ENCODE results near the gene COX6B1.

GRCh38 chr19:35671818-35672217, 23.7 kb downstream of the COX6B1 start:
- TF ChIP-seq, protein P1, sequence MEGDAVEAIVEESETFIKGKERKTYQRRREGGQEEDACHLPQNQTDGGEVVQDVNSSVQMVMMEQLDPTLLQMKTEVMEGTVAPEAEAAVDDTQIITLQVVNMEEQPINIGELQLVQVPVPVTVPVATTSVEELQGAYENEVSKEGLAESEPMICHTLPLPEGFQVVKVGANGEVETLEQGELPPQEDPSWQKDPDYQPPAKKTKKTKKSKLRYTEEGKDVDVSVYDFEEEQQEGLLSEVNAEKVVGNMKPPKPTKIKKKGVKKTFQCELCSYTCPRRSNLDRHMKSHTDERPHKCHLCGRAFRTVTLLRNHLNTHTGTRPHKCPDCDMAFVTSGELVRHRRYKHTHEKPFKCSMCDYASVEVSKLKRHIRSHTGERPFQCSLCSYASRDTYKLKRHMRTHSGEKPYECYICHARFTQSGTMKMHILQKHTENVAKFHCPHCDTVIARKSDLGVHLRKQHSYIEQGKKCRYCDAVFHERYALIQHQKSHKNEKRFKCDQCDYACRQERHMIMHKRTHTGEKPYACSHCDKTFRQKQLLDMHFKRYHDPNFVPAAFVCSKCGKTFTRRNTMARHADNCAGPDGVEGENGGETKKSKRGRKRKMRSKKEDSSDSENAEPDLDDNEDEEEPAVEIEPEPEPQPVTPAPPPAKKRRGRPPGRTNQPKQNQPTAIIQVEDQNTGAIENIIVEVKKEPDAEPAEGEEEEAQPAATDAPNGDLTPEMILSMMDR (IDR thresholded peaks at IDR 0.05; ENCODE audit: borderline replicate concordance, extremely low read depth, low read length, poor library complexity, severe bottlenecking) = no peak
- no peak for TF ChIP-seq EZH2 (IDR thresholded peaks at IDR 0.05; ENCODE audit: borderline replicate concordance, low read depth, low read length, severe bottlenecking)

Data from DND-41 (cell line).